IPS-18a (cell line): ENCODE data around the gene KLF15.
A peak's percentile ranks its signal among the peaks of the same experiment; 100 is the strongest.

Source experiments
- H3K27ac ChIP-seq: one replicate; pipeline ENCODE4 v1.5.1; 2013; ENCODE audit warnings: low read length
- H3K27me3 ChIP-seq: one replicate; pipeline ENCODE4 v1.6.1; 2013; ENCODE audit warnings: mild to moderate bottlenecking, low read length; ENCODE audit not compliant: control insufficient read depth, insufficient read depth
- H3K36me3 ChIP-seq: one replicate; pipeline ENCODE4 v1.6.1; 2013; ENCODE audit warnings: low read depth, low read length; ENCODE audit not compliant: control insufficient read depth
- H3K4me1 ChIP-seq: one replicate; pipeline ENCODE4 v1.6.1; 2013; ENCODE audit warnings: low read depth, low read length; ENCODE audit not compliant: control insufficient read depth
- H3K4me3 ChIP-seq: one replicate; pipeline ENCODE4 v1.5.1; 2013; ENCODE audit warnings: low read length
- H3K9ac ChIP-seq: one replicate; pipeline ENCODE4 v1.6.1; 2013; ENCODE audit warnings: mild to moderate bottlenecking, low read length, moderate library complexity
- H3K9me3 ChIP-seq: one replicate; pipeline ENCODE4 v1.6.1; 2013; ENCODE audit warnings: low read depth, low read length; ENCODE audit not compliant: control insufficient read depth

KLF15 gene

GRCh38 chr3:126356373-126357264, 589 bp downstream of the KLF15 start:
- H3K9me3 ChIP-seq: no peaks in the 10 kb centered on the region
- H3K27me3 ChIP-seq: peaks cover 22% of the 10 kb centered on the region
- H3K9ac ChIP-seq: peak overlapping the region; percentile 48
- peaks cover 6% of the 10 kb centered on the region for H3K36me3 ChIP-seq
- H3K4me1 ChIP-seq: peaks cover 16% of the 10 kb centered on the region
- no peak overlapping the region for H3K27ac ChIP-seq
- peak overlapping the region; percentile 75 for H3K4me3 ChIP-seq

GRCh38 chr3:126355777-126356372, 1.3 kb downstream of the KLF15 start:
- no peaks in the 10 kb centered on the region for H3K9me3 ChIP-seq
- peaks cover 22% of the 10 kb centered on the region for H3K27me3 ChIP-seq
- H3K4me1 ChIP-seq: peaks cover 16% of the 10 kb centered on the region
- H3K9ac ChIP-seq: peak overlapping the region; percentile 48
- H3K27ac ChIP-seq: no peak overlapping the region
- H3K4me3 ChIP-seq: peak overlapping the region; percentile 75
- H3K36me3 ChIP-seq: peaks cover 6% of the 10 kb centered on the region

GRCh38 chr3:126355251-126355650, 2.0 kb downstream of the KLF15 start:
- Histone ChIP-seq H3K9ac (peak overlapping the region; percentile 13), H3K4me1 (peaks cover 16% of the 10 kb centered on the region), H3K4me3 (peak overlapping the region; percentile 75)

GRCh38 chr3:126354776-126355175, 2.4 kb downstream of the KLF15 start:
- Histone ChIP-seq H3K4me1 (peaks cover 16% of the 10 kb centered on the region), H3K9me3 (no peaks in the 10 kb centered on the region), H3K27ac (no peak overlapping the region), H3K27me3 (peaks cover 18% of the 10 kb centered on the region), H3K36me3 (peaks cover 6% of the 10 kb centered on the region), H3K9ac (peak overlapping the region; percentile 13), H3K4me3 (no peak overlapping the region)

More at GRCh38 chr3:126355251-126355650, 2.0 kb downstream of the KLF15 start:
- Histone ChIP-seq H3K36me3 (peaks cover 6% of the 10 kb centered on the region), H3K27me3 (peaks cover 22% of the 10 kb centered on the region), H3K27ac (no peak overlapping the region), H3K9me3 (no peaks in the 10 kb centered on the region)

- H3K27me3 ChIP-seq: peaks cover 8% of the 10 kb centered on the region
- peaks cover 6% of the 10 kb centered on the region for H3K36me3 ChIP-seq
- H3K4me3 ChIP-seq: no peak overlapping the region
- H3K27ac ChIP-seq: no peak overlapping the region
- no peak overlapping the region for H3K9ac ChIP-seq
- no peaks in the 10 kb centered on the region for H3K9me3 ChIP-seq
- H3K4me1 ChIP-seq: peaks cover 16% of the 10 kb centered on the region
These were observed 3.4 kb downstream of the KLF15 start for GRCh38 chr3:126353694-126354321.

GRCh38 chr3:126352476-126353454, 4.4 kb downstream of the KLF15 start:
- Histone ChIP-seq H3K36me3 (peaks cover 6% of the 10 kb centered on the region), H3K4me1 (peaks cover 8% of the 10 kb centered on the region), H3K9me3 (no peaks in the 10 kb centered on the region), H3K27me3 (no peaks in the 10 kb centered on the region), H3K4me3 (no peak overlapping the region), H3K27ac (no peak overlapping the region), H3K9ac (no peak overlapping the region)

GRCh38 chr3:126351771-126352475, 5.3 kb downstream of the KLF15 start:
- Histone ChIP-seq H3K9ac (no peak overlapping the region), H3K27ac (no peak overlapping the region), H3K36me3 (peaks cover 6% of the 10 kb centered on the region), H3K27me3 (no peaks in the 10 kb centered on the region), H3K4me3 (no peak overlapping the region), H3K9me3 (no peaks in the 10 kb centered on the region), H3K4me1 (peaks cover 8% of the 10 kb centered on the region)

- Histone ChIP-seq H3K4me3 (no peak overlapping the region), H3K36me3 (peaks cover 6% of the 10 kb centered on the region), H3K9me3 (no peaks in the 10 kb centered on the region), H3K27ac (no peak overlapping the region), H3K9ac (no peak overlapping the region), H3K27me3 (no peaks in the 10 kb centered on the region), H3K4me1 (peaks cover 8% of the 10 kb centered on the region)
These were observed 6.0 kb downstream of the KLF15 start for GRCh38 chr3:126351086-126351770.

GRCh38 chr3:126350502-126351085, 6.6 kb downstream of the KLF15 start:
- H3K4me3 ChIP-seq: no peak overlapping the region
- no peaks in the 10 kb centered on the region for H3K27me3 ChIP-seq
- H3K27ac ChIP-seq: no peak overlapping the region
- peaks cover 6% of the 10 kb centered on the region for H3K36me3 ChIP-seq
- no peak overlapping the region for H3K9ac ChIP-seq
- peaks cover 7% of the 10 kb centered on the region for H3K4me1 ChIP-seq
- no peaks in the 10 kb centered on the region for H3K9me3 ChIP-seq
